Lung microvascular endothelial cell (primary cell): ENCODE data around the gene CHST3. TPM values are rescaled to one million over a fixed set of nuclear protein-coding genes. Genes with fewer than 3 reads are reported as not detected.
"Not testable (repeated sequence)": the region's sequence is repeated elsewhere in the genome, so short reads cannot be mapped to it uniquely, and the experiment has no call there.

Experiments
- DNase-seq, 2 donors: peaks; one replicate each; pipeline versions ENCODE4 v3.0.0 to v3.0.0-alpha.2; 2010; ENCODE audit warnings: low read depth in 2 of 2
- total RNA-seq: library from RNA; depleted of rRNA; stranded (reverse); fragments of >200 nt; gene quantifications from 2 replicates; pipeline ENCODE4 v1.2.1, GENCODE V29; 2014

CHST3 gene, protein sequence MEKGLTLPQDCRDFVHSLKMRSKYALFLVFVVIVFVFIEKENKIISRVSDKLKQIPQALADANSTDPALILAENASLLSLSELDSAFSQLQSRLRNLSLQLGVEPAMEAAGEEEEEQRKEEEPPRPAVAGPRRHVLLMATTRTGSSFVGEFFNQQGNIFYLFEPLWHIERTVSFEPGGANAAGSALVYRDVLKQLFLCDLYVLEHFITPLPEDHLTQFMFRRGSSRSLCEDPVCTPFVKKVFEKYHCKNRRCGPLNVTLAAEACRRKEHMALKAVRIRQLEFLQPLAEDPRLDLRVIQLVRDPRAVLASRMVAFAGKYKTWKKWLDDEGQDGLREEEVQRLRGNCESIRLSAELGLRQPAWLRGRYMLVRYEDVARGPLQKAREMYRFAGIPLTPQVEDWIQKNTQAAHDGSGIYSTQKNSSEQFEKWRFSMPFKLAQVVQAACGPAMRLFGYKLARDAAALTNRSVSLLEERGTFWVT
- 5.4 and 6.9 TPM in 2 replicates for total RNA-seq

DNA sequence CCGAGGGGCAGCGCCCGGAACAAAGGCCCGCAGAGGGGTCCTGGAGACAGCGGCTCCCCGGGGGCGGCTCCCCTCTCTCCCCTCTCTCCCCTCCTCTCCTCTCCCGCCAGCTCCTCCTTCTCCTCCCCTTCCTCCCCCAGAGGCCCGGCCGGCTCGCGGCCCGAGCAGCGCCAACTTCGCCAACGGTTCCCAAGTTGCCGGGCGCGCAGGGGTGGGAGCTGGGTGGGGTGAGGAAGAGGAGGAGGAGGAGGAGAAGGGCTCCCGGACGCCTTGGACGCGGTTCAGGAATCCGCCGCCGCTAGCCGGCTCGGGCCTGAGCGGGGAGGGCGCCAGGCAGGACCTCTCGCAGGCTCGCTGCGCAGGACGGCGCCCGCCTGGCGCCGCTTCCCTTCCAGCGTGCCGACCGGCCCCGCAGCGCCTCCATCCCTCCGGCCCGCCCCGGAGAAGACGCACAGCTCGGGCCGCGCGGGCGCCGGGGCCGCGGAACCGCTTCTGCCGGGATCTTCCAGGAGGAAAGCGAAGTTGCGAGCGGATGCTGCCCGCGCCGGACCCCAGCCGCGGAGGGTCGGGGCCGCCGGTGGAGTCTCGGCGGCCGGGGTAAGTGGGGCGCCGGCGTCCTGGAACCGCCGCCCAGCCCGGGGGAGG, at the start of gene CHST3:
Gene CHST3, plus strand, starts transcription at position 298 of the 645 bp plus-strand sequence. CDS start 41,448 bp downstream, outside the sequence.
- peak; percentile 67 to 72 for DNase-seq

DNA sequence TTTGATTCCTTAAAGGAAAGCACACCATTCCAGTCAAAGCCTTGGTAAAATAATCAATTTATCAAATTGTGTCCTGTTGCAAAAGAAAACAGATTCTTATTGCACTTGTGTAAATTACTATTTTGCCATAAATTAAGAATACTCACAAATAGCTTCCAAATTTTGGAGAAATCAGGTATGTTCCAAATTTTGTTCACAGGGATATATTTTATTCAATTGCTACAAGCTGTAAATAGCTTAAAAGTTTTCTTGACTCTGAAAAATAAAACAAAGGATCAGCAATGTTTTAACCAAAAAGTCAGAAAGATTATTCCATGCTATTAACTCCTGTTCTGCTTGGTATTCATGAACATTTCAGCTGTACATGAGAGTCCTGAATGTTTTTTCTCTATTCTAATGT, 47.4 kb upstream of the CHST3 start:
- no peak for DNase-seq

DNA sequence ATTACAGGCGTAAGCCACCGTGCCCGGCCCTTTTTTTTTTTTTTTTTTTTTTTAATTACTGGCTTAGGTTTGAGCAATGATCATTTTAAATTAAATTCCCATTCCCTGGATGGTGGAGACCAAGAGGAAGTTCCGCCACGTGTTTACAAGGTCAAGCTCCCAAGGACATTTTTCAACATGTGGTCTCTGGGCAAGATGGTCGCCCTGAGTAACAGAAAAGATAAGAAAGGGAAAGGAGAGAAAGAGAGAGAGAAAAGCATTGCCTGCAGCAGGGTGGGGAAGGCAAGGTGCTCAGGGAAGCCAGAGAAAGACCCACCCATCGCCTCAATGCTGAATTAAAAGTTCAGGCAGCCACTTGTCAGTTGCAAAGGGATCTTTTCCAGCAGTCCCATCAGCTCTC, 45.2 kb upstream of the CHST3 start:
- no peak for DNase-seq

DNA sequence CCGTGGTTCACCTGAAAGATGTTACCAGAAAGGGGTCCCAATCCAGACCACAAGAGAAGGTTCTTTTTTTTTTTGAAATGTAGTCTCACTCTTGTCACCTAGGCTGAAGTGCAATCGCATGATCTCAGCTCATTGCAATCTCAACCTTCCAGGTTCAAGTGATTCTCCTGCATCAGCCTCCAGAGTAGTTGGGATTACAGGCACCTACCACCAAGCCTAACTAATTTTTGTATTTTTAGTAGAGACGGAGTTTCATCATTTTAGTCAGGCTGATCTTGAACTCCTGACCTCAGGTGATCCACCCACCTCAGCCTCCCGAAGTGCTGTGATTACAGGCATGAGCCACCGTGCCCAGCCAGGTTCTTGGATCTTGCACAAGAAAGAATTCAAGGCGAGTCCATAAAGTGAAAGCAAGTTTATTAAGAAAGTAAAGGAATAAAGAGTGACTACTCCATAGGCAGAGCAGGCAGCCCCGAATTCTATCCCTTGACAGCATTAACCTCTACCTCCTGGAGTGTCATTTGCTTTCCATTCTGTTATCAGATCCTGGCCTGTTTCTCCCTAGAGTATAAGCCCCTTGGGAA, 44.1 kb upstream of the CHST3 start:
- not testable (repeated sequence) for DNase-seq

DNA sequence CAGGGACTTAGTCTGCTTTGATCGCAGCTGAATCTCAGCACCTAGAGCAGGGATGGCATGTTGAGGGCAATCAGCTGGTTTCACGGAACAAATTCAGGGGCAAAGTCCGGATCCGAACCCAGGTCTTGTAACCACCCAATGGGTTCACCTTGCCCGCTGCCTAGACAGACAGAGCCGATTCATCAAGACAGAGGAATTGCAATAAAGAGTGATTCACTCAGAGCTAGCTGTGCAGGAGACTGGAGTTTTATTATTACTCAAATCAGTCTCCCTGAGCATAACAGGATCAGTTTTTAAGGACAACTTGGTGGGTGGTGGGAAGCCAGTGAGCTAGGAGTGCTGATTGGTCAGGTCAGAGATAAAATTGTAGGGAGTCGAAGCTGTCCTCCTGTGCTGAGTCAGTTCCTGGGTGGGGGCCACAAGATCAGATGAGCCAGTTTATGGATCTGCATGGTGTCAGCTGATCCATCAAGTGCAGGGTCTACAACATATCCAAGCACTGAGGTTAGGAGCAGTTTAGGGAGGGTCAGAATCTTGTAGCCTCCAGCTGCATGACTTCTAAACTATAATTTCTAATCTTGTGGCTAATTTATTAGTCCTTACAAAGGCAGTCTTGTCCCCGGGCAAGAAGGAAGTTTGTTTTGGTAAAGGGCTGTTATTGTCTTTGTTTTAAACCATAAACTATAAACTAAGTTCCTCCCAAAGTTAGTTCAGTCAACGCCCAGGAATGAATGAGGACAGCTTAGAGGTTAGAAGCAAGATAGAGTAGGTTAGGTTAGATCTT, 43.5 kb upstream of the CHST3 start:
- no peak for DNase-seq

DNA sequence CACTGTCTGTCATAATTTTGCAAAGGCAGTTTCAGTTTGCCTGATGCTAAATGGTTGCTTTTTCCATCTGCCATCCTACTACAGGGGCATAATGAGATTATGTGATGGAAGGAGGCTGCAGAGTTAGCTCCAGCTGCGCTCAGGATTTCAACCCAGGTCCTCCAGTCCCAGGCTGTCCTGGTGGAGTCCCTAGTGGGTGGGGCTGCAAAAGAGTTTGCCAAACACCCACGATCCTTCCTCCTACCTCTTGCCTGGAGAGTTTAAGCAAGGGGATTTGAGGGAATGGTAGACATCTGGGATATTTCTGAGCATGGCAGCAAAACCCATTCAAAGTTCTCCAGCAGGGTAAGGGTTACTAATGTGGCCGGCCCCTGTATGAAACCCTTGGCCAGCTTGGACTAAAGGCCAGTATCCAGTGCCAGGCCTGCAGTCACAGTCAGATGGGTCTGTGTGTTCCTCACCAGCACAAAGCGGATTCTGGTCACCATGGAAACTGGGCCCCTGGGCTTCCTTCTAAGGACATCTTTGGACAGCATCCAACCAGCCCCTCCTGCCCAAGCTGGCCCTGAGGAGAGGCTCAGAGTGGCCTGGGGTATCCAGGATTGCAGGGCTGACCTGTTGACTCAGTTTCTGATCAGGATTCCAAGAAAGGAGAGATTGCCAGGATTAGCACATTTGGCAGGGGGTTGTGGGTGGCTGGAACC, 42.7 kb upstream of the CHST3 start:
- peak in 1 of 2 donors; percentile 4 for DNase-seq

DNA sequence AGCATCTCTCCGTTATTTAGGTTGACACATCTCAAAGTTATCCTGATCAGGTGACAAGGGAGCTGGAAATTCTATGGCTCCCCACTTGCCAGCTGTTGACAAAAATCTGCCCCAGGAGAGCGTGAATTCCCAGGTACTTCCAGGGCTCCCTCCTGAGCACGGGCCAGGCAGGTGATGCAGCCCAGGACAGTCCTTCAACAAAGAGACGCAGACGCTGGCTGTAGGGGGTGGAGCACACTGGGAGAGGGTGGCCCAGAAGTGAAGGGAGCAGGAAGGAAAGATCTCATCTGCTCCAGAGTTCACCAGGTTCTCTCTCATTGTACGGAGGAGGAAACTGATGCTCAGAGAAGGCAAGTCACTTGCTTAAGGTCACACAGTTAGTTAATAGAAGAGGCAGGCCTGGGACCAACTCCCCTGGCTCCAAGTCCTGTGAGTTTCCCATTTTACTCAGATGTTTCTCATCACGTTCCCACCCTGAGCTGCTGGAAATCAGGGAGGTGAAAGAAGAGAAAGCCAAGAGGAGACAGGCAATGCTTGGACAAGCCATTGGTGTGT, 41.0 kb upstream of the CHST3 start:
- DNase-seq = no peak

DNA sequence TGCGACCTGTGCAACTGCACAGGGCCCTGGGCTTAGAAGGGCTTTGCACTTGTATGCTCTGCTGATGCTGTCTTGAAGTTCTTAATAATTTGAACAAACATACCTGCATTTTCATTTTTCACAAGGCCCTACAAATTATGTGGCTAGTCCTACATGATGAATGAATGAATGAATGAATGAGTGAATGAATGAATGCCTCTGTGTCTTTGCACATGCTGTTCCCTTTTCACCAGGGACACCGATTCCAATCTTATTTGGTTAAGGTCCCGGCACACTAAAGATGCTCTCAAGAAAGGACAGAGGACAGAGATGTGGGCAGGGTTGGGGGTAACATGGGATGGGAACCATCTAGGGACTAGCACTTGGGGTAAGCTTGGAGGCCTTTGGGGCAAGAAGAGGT, 39.4 kb upstream of the CHST3 start:
- DNase-seq = no peak

DNA sequence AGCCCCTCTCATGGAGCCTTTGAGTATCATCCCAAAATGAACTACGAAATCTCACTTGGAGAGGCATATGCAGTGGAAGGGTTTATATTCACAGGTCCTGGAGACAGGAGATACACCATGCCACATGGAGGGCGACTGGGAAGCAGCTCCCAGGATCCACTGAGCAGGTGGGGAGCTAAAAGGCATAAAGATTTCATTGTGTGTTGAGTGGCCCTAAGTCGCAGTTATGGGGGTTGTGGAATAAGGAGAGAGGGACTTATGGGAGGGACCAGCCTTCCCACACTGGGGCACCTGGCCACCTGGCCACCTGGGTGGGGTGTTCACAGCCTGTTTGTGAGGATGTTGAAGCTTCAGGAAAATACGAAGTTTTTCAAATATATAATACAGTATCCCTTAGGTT, 37.0 kb upstream of the CHST3 start:
- DNase-seq = no peak

DNA sequence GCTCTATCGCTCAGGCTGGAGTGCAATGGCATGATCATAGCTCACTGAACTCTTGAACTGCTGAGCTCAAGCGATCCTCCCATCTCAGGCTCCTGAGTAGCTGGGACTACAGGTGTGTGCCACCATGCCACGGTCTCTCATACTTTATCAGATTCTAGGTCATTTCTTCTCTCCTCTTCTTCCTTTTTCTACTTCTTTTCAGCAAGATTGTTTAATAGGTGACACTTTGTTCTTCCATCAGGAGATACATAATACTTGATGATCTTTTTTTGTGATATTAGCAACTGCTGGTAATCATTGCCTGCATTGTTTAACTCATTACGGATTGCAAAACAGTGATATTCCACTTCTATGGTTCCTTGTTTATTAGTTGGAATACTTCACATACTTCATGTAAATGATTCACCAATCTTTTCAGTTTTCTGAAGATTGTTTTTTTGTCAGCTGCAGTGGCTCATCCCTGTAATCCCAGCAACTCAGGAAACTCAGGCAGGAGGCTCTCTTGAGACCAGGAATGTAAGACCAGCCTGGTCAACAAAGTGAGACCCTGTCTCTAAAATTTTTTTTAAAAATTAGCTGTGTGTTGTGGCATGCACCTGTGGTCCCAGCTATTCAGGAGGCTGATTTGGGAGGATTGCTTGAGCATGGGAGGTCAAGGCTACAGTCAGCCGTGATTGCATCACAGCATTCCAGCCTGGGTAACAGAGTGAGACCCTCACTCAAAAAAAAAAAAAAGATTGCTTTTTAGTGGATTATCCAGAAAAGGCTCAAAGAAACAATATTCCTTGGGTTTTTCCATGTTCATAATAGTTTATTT, 36.2 kb upstream of the CHST3 start:
- no peak for DNase-seq

DNA sequence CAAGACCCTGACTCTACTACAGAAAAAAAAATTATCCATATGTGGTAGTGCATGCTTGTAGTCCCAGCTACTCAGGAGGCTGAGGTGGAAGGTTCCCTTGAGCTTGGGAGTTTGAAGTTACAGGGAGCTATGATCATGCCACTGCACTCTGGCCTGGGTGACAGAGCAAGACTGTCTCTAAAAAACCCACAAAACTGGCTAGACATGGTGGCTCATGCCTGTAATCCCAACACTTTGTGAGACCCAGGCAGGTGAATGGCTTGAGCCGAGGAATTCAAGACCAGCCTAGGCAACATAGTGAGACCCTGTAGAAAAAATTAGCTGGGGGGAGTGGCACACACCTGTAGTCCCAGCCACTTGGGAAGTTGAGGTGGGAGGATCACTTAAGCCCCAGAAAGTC, 32.9 kb upstream of the CHST3 start:
- DNase-seq = no peak

DNA sequence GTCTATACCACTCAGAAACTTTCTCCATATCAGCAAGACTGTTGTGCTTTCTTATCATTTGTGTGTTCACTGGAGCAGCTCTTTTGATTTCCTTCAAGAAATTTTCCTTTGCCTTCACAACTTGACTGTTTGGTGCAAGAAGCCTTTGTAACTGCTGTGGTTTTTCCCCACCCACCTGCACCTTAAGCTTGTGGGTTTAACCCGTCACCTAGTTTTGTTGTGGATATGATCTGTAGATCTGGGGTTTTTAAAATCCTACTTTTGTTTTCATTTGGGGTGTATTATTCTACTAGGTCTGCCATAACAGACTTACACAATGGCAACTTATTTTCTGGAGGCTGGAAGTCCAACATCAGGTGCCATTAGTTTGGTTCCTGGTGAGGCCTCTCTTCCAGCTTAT, 30.5 kb upstream of the CHST3 start:
- no peak for DNase-seq

DNA sequence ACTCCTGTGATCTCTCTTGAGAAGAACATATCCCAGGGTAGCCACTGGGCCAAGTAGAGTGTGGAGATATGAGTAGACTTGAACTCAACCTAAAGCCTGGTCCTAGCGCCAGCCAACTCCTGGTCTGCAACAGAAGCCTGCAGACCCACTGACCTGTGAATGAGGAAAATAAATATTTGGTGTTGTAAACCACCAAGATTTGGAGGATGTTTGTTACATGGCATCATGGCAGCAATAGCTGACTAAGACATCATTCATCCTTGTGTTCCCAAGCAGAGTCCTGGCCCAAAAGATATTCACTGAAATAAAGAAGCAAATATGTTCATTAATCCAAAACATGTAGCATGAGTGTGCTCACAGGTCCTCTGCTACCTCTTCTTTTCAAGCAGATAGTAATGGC, 26.0 kb upstream of the CHST3 start:
- no peak for DNase-seq

DNA sequence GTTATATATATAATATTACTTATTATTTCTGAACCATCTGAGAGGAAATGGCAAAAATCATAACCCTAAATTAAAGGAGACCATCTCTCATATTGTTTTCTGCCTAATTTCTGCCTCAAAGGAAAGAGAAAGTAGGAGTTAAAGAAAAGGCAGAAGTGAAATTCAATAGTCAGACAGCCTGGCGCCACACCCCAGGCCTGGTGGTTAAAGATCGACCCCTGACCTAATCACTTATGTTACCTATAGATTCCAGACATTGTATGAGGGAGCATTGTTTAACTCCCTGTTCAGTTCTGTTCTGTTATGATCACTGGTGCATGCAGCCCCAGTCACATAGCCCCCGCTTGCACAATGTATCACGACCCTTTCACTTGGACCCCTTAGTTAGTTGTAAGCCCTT, 24.9 kb upstream of the CHST3 start:
- DNase-seq = no peak

DNA sequence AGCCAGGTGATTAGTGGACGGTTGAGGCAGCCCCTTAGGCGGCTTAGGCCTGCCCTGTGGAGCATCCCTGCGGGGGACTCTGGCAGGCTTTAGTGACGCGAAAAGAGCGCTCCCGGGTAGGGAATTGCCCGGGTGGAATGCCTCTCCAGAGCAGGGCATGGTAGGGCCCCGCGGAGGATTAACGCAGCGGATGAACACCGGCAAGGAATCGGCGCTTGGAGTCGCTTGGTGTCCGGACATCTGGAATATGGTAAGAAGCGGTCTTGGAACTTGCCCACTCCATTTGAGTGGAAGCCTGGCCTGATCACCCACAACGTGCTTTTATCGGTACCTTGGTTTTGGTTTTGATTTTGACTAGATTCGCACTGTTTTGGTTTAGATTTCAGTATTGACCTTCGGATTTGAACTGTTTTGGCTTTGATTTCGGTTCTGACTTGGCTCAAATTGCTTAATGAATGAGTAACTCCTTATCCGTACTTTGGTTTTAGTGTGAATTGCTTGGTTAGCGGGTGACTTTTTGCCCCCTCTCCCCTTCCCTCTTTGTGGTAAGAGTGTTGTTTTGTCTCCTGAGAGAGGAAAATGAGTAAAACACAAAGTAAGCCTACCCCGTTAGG, 24.2 kb upstream of the CHST3 start:
- no peak for DNase-seq

DNA sequence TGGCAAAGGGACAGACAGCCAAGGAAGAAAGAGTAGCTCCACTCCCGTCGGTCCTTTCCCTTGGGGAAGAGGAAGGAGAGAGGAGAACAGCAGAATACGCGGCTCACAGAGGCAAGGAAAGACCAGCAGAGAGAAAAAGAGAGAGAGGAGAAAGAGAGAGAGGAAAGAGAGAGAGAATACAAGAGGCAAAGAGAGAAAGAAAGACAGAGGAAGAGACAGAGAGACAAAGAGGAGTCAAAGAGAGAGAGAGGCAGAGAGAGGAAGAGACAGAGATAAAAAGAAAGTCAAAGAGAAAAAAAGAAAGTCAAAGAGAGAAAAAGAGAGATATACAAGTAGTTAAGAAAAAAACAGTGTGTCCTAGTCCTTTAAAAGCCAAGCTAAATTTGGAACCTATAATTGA, 23.4 kb upstream of the CHST3 start:
- no peak for DNase-seq

DNA sequence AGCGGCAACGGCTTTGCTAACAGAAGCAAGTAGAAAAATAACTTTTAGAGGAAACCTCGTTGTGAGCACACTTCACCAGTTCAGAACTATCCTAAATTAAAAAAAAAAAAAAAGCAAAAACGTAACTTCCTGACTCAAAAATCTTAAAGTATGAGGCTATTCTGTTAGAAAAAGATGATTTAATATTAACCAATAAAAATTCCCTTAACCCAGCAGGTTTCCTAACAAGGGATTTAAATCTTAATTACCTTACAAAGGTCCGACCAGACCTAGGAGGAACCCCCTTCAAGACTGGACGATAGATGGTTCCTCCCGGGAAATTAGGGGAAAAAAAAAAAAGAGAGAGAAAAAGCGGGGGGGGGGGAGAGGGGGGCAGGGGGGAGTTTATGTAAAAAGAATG, 22.9 kb upstream of the CHST3 start:
- no peak for DNase-seq

DNA sequence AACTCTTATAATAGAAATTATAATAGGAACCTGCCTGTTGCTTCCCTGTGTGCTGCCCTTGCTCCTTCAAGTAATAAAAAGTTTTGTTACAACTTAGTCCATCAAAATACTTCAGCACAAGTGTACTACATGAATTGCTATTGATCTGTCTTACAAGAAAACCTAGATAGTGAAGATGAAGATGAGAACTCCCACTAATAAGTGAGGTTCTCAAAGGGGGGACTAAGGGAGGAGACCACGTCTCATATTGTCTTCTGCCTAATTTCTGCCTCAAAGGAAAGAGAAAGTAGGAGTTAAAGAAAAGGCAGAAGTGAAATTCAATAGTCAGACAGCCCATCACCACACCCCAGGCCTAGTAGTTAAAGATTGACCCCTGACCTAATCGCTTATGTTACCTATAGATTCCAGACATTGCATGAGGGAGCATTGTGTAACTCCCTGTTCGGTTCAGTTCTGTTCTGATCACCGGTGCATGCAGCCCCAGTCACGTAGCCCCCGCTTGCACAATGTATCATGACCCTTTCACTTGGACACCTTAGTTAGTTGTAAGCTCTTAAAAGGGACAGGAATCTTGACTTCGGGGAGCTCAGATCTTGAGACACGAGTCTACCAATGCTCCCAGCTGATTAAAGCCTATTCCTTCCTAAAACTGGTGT, 18.2 kb upstream of the CHST3 start:
- DNase-seq = peak in 1 of 2 donors; percentile 30

DNA sequence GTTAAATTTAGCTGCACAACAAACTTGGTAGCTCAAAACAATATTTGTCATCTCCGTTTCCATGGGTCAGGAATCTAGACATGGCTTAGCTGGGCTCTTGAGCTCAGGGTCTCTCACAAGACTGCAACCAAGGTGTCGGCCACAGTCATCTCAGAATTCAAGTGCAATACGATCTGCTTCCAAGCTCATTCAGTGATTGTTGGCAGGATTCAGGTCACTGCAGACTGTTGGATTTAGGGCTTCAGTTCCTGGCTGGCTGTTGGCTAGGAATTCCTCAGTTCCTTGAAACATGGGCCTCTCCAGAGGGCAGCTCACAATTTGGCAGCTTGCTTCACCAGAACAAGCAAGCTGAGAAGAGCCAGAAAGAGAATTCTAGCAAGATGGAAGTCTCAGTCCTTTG, 17.5 kb upstream of the CHST3 start:
- no peak for DNase-seq
